Stimulated activated CD8-positive, alpha-beta memory T cell treated with anti-CD3 and anti-CD28 coated beads, Interleukin-7, amount 100 ng/mL, for 1 hour (primary cell): ENCODE results near the gene TRAK2.
"Not testable (repeated sequence)": the region's sequence is repeated elsewhere in the genome, so short reads cannot be mapped to it uniquely, and the experiment has no call there.

Source experiments
- DNase-seq, 2 donors: peaks; one replicate each; pipeline ENCODE4 v3.0.0-alpha.2; 2020; ENCODE audit warnings: low read depth in 2 of 2

TRAK2 gene, protein sequence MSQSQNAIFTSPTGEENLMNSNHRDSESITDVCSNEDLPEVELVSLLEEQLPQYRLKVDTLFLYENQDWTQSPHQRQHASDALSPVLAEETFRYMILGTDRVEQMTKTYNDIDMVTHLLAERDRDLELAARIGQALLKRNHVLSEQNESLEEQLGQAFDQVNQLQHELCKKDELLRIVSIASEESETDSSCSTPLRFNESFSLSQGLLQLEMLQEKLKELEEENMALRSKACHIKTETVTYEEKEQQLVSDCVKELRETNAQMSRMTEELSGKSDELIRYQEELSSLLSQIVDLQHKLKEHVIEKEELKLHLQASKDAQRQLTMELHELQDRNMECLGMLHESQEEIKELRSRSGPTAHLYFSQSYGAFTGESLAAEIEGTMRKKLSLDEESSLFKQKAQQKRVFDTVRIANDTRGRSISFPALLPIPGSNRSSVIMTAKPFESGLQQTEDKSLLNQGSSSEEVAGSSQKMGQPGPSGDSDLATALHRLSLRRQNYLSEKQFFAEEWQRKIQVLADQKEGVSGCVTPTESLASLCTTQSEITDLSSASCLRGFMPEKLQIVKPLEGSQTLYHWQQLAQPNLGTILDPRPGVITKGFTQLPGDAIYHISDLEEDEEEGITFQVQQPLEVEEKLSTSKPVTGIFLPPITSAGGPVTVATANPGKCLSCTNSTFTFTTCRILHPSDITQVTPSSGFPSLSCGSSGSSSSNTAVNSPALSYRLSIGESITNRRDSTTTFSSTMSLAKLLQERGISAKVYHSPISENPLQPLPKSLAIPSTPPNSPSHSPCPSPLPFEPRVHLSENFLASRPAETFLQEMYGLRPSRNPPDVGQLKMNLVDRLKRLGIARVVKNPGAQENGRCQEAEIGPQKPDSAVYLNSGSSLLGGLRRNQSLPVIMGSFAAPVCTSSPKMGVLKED

DNA sequence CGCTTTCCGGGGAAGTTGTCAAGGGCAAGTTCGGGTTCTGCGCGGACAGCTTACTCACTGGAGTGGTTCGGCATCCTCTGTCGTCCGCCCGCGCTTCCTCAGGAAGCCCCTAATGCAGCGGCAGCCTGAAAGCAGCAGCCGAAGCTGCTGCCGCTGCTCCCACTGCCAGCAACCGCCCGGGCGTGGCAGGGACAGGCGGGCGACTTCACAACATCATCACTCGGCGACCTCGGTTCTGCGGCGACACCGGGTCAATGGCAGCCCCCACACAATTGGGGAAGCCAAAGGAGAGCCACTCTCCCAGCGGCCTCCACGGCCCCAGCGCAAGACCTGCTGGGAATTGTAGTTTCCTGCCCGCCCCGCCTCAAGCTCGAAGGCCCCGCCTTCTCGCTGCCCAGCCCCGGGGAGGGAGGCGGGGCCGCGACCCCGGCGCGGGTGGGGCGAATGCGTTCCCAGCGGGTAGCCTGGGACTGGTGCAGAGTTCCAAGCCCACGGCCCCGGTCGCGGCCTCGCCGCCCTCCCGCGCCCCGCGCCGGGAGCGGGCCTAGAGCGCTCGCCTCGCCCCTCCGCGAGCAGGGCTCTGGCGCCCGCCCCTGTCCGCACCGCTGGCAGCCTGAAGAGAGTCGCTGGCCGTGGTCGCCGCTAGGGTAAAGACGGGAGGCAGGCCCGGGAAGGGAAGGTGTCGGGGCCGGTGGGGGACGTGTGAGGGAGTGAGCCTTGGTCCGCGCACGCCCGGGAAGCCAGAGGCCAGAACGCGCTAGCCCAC is at the start of gene TRAK2, which contains the start of gene STRADB:
Gene TRAK2, minus strand, starts transcription at position 167 of the 766 bp plus-strand sequence. CDS start 30,951 bp downstream, outside the sequence.
Gene STRADB, plus strand, starts transcription at position 449 of the 766 bp plus-strand sequence. CDS start 3,101 bp downstream, outside the sequence.
- DNase-seq = peak; percentile 87 to 92

DNA sequence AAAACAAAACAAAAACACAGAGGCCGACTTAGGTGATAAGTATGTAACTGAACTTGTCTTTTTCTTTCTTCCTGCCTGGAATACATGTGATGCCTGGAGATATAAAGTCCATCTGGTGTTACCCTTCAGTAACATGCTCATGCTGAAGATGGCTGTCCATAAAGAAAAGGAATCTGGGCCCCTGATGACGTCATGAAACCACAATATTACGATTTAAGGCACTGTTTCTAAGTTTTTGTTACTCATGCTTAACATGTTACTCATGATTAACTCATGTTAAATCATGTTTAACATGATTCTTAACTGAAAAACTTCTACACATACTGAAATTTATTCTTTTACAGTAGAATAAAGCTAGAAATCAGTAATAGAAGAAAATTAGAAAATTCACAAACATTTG is 49.3 kb upstream of the TRAK2 start:
- DNase-seq = no peak

DNA sequence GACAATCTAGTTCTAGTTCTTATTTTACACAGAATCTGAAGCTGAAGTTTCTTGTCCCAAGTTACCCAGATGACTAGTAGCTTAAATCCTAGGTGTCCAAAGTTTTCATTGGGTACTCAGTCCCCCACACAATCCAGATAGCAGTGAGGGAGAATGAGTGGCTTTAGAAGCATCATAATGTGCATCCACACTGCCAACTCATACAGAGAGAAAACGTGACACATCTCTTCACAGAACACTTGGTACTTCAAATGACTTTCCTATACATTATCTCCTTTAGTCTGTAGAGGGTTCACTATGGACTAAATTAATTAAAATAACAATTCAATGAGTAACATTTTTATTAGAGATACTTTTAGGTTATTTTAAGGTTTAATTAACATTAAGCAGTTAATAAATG is 45.5 kb upstream of the TRAK2 start:
- DNase-seq = no peak

DNA sequence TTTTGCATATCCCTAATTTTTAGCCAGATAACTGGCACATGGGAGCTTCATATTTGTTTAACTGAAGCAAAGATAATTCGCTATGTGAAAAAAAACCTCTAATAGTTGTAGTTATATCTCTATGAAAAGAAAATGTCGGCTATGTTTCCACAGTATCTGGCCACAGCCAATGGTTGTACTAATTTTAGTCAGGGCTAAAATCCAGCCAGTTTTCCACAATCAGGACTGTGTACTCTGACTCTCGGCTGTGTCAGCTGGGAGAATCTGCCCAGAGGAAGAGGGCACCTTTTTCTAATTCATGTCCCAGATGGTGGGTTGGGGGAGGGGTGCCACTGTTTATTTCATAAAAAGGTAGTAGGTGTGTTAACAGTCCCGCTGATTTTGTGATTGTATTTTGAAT is 39.0 kb upstream of the TRAK2 start:
- DNase-seq = no peak

DNA sequence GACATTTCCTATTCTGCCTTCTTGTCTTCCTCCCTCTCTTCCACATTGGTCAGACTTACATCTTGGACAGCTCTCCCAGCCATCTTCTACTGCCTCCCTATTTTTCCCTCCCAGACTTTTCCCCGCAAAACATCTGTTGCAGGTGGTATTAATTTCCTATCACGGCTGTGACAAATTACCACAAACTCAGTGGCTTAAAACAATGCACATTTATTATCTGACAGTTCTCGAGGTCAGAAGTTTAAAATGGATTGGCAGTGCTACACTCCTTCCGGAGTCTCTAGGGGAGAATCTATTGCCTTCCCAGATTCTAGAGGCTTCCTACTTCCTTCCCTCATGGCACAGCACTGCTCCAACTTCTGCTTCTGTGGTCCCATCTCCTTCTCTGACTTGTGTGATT is 33.5 kb upstream of the TRAK2 start:
- no peak for DNase-seq

DNA sequence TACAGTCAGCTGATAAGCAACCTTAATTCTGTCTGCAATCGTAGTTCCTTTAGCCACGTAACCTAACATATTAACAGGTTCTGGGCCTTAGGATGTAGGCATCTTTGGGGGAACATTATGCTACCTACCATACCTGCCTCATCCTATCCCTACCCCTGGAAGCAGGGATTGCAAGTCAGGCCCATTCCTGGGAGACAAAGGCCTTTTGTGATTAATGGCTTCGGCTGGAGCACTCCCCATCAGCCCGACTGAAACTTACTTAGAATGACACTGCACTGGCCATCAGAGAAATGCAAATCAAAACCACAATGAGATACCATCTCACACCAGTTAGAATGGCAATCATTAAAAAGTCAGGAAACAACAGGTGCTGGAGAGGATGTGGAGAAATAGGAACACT is 32.5 kb upstream of the TRAK2 start:
- DNase-seq = not testable (repeated sequence)

DNA sequence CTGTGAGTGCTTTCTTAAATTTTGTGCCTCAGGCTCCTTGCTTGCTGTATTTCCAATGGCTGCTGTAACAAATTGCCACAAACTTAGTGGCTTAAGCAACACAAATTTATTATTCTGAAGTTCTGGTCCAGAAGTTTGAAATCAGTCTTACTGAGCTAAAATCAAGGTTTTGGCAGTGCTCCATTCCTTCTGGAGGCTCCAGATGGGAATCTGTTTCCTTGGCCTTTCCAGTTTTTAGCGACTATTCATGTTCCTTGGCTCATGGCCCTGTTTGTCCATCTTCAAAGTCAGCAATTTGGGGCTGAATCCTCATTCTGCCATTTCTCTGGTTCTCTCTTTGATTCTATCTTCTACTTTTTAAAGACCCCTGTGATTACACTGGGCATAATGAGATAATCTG is 32.1 kb upstream of the TRAK2 start:
- no peak for DNase-seq

DNA sequence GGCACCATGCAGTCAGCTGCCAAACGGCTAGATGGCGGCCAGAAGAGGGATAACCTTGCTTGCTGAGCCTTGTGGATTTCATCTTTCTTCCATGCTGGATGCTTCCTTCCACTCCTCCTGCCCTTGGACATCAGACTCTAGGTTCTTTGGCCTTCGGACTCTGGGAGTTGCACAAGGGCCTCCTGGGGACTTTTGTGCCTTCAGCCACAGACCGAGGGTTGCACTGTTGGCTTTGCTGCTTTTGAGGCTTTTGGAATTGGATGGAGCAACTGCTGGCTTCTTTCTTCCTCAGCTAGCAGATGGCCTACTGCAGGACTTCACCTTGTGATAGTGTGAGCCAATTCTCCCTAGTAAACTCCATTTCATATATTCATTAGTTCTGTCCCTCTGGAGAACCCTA is 31.3 kb upstream of the TRAK2 start:
- DNase-seq = no peak

DNA sequence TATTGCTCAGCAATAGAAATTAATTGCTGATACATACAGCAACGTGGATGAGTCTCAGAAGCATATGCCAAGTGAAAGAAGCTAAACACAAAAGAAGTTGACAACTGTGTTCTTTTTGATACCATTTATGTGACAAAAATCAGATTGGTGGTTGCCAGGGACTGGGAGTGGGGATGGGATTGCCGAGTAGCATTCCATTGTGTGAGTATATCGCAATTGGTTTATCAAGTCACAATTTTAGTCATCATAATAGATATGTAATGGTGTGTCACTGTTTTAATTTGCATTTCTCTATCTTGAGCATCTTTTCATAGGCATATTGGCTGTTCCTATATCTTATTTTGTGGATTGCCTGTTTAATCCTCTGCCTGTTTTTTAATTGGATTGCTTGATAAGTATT is 21.2 kb upstream of the TRAK2 start:
- no peak for DNase-seq

DNA sequence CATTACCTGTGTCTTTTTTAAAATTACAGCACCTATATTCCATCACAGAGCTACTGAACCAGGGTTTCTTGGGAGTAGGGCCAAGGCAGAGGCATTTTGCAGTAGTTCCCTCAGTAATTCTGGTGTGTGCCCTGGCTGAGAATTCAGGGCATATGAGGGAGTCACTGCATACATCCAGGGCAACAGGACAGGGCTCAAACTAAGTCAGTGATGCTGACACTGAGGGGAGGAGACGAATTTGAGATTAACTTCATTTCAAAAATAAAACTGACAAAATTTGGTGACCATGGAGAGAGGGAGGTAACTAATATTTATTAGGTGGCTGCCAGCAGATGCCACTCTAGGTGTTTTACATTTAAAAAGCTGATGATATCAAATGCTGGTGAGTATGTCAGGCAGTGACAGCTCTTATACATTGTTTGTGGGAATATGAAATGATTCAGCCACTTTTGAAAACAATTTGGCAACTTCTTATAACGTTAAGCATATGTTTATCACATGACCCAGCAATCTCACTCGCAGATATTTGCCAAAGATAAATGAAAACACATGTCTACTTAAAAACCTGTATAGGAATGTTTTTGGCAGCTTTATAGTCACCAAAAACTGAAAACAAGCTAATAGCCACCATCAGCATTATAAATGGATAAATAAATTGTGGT is 20.6 kb upstream of the TRAK2 start:
- no peak for DNase-seq

DNA sequence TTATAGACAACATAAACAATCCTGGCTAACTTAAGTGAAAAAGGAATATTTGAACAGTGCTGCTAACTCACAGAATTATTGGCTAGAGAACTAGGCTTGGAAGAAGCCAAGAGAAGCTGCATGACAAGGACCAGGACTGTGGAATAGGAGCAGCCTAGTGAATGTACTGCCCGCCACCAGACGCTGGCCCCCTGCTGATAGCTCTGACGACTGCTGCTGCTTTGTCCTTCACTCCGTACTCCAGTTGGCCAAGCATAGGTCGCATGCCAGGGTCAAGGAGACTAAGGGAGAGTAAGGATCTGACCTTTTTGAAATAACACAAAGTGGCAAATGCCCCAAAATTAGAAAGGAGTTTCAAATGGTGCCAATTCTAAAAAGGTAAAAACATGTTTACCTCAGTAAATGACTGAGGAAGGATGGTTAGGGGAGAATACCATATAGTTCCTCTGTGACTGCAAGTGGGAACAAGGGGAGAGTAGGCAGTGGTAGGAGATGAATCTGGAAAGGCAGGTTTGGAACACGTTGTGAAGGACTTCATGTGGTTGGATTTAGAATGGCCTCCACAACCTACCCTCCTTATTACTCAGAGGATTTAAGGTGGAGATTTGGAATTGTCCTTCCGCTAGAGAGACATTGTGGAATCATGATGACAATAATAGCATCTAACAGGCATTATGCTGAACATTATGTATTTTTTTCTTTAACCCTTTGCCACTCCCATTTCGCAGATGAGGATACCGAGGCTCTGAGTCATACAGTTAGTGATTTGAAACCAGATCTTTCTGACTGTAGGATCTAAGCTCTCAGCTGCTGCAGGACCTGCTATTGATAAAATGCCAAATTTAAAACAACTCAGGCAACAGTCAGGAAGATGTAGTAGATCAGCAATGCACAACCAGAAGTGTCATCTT is 19.8 kb upstream of the TRAK2 start:
- DNase-seq = no peak

DNA sequence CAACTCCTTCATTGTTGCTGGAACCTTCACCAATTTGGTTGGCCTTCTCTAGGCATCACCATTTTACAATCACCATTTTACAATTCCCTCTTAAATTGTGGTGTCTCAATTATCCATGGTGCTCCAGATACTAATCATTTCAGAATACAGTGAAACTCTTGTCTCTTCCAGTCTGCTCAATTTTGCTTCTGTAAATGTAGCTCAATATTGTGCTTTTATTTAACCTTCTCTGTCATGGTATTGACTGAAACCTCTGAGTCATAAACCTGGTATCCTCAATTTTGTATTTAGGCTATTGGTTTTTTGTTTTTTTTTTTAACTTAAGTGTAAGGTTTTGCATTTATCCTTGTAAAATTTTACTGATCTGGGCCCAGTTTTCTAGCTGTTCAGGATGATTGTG is 16.4 kb upstream of the TRAK2 start:
- no peak for DNase-seq

DNA sequence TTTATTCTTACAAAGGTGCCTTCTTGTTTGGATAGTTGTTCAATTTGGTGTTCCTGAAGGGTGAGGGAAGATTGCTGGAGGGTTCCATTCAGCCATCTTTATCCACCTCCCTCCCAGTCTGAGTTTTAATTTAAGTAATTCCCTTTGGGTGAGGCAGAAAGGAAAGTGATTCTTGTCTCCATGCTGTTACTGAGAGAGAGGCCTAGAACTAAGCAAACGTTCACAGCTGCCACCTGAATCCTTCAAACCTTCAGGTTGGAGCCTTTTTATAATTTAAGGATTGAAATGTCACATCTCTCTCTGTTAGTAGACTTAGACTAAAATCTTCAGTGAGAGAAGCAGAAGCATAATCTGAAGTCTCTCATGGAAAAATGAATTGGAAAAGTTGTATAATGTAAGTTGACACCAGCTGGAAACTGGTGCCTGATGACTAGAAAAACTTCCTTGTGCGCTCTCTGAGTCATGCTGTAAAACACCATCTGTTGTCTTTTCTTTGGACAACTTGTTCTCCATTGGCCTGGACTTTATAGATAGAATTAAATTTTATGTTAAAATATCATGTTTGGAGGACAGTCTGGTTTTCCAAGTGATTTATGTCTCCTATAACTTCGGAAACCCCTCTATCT is 14.9 kb upstream of the TRAK2 start:
- DNase-seq = no peak

DNA sequence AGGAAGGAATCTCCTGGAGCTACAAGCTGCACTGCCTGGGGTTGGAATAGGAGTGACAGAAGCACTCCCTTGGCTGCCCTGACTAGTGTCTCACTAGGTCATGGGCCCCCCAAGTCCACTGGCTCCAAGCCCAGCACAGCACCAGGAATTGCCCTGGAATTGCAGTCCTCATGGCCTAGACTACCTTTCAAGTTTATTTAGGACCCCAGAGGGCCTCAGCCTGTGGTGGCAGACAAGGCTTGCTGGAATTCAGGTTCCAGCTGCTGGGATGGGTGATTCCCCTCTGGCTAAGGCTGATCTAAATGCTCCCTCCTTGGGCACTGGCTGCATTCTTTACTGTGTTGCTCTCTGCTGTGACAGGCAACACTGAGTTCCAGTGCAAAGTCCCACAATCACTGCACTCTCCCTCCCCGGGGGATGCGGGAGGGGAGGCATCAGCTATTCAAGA is 14.3 kb upstream of the TRAK2 start:
- DNase-seq = no peak

DNA sequence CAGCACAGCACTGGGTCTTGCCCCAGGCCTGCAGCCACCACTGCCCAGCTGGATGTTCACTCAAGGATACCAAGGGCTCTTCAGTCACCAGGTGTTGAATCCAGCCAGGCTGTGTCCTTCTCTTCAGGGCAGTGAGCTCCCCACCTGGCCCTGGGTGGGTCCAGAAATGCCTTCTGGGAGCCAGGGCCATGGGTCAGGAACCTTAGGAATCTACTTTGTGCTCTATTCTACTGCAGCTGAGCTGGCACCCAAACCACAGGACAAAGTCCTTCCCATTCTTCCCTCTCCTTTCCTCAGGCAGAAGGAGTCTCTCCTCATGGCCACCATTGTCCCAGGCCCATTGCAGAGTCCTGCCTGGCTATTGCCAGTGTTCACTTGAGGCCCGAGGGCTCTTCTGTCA is 13.3 kb upstream of the TRAK2 start:
- DNase-seq = no peak

DNA sequence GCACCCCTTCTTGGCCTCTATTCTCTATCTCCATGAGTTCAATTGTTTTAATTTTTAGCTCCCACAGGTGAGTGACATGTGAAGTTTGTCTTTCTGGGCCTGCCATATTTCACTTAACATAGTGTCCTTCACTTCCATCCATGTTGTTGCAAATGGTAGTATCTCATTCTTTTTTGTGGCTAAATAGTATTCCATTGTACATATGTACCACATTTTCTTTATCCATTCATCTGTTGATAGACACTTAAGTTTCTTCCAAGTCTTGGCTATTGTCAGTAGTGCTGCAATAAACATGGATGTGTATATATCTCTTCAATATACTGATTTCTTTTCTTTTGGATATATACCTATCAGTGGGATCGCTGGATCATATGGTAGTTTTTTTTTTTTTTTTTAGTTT is 9.3 kb upstream of the TRAK2 start:
- no peak for DNase-seq

DNA sequence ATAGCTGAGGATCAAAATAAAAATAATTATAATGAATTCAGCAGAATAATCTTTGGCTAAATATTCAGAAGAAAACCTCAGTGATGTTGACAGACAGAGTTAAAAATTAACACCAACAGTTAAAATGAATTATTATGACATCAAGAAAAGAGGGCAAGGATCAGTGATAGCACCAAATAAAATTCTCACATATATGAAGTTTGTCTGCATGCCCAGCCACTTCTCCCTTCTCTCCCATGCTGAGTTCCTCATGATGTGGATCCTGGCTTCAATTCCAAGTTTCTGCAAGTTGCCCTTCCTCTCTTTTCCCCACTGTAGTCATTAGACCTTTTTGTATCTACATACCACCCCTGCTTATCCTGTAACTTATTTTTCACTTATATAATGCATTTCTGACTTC is 7.1 kb upstream of the TRAK2 start:
- no peak for DNase-seq

DNA sequence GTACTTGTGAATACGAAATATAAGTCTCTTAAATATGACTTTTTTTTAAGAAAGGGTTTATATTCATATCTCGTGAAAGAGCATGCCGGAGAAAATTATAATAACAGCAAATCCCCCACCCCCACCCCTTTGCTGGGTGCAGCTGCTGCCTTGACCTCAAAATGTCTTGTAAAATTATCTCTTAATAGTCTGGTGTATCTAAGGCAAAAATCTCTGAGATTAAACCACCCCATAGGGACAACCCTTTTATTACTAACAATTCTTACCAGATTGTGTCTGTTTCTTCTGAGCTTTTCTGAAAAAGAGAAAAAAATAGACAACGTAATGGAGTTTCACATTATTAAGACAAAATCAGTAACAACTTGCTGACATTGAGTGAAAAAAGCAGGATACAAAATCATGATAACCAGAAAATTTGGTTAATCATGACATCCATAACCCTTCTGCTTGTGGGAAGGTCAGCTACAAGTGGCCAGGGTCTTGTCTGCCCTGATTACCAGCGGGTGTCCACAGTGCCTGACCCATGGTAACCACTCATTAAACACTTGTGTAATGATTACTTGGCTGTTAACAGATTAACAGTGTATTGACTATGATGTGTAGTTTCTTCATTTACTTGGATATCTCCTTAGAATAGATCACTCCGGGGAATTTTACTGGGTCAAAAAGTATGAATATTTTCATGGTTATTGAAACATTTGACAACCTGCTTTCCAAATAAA is 1.8 kb upstream of the TRAK2 start:
- no peak for DNase-seq
